Measurements from ENCODE around the gene CCDC57.

CCDC57 gene

GRCh38 chr17:82061047-82061925, 151.4 kb downstream of the CCDC57 start:
- Histone ChIP-seq H2BK12ac (ENCODE audit: low read length in 2 of 2) (no peak overlapping the region), H3K4me1 (ENCODE audit: control insufficient read depth, insufficient read depth, low read depth, low read length) (peaks cover 24% of the 10 kb centered on the region), H3K4ac (ENCODE audit: low read depth in 1 of 2, low read length in 2 of 2) (no peak overlapping the region), H3K27ac (ENCODE audit: low read length, poor library complexity, severe bottlenecking) (no peak overlapping the region), H3K9me3 (ENCODE audit: control insufficient read depth, low read length) (no peaks in the 10 kb centered on the region), H2BK120ac (ENCODE audit: low read depth, low read length) (no peak overlapping the region), H3K4me3 (ENCODE audit: insufficient read depth in 1 of 2, low read depth in 1 of 2, low read length in 2 of 2) (no peak overlapping the region), H3K14ac (ENCODE audit: low read length in 2 of 2) (no peak overlapping the region), H2AFZ (ENCODE audit: low read depth, low read length) (no peak overlapping the region), H3K9ac (ENCODE audit: low read length) (no peak overlapping the region), H3K23ac (ENCODE audit: low read length in 2 of 2) (no peak overlapping the region), H3K18ac (ENCODE audit: low read depth in 1 of 2, low read length in 2 of 2) (no peak overlapping the region), H3K4me2 (ENCODE audit: low read length, poor library complexity, severe bottlenecking) (no peak overlapping the region), H3K36me3 (ENCODE audit: control insufficient read depth in 1 of 2, insufficient read depth in 2 of 2, low read depth in 1 of 2, low read length in 2 of 2) (peaks cover 67 to 81% of the 10 kb centered on the region in 2 experiments), H4K8ac (ENCODE audit: low read length) (no peak overlapping the region), H3K27me3 (ENCODE audit: control insufficient read depth in 1 of 2, insufficient read depth in 1 of 2, low read length in 2 of 2) (no peaks in the 10 kb centered on the region), H4K91ac (ENCODE audit: low read length) (no peak overlapping the region), H2AK5ac (ENCODE audit: low read length, severe bottlenecking) (no peak overlapping the region), H2BK15ac (ENCODE audit: low read depth, poor library complexity, severe bottlenecking) (no peak overlapping the region), H3K79me1 (replicated peaks; ENCODE audit: low read length, poor library complexity, severe bottlenecking) (peaks cover 17% of the 10 kb centered on the region), H2BK5ac (ENCODE audit: low read depth, low read length, poor library complexity, severe bottlenecking) (no peak overlapping the region)
- no peak for DNase-seq
- WGBS, result 94% methylated on average over 33 of the region's 34 CpGs

- Histone ChIP-seq H4K91ac (ENCODE audit: low read length) (no peak overlapping the region), H2BK120ac (ENCODE audit: low read depth, low read length) (no peak overlapping the region), H3K9me3 (ENCODE audit: control insufficient read depth, low read length) (no peaks in the 10 kb centered on the region), H4K8ac (ENCODE audit: low read length) (no peak overlapping the region), H3K23ac (ENCODE audit: low read length in 2 of 2) (no peak overlapping the region), H2AK5ac (ENCODE audit: low read length, severe bottlenecking) (no peak overlapping the region), H3K36me3 (ENCODE audit: control insufficient read depth in 1 of 2, insufficient read depth in 2 of 2, low read depth in 1 of 2, low read length in 2 of 2) (peaks cover 74 to 88% of the 10 kb centered on the region in 2 experiments), H2BK12ac (ENCODE audit: low read length in 2 of 2) (no peak overlapping the region), H3K27me3 (ENCODE audit: control insufficient read depth in 1 of 2, insufficient read depth in 1 of 2, low read length in 2 of 2) (no peaks in the 10 kb centered on the region), H3K4me1 (ENCODE audit: control insufficient read depth, insufficient read depth, low read depth, low read length) (peaks cover 21% of the 10 kb centered on the region), H3K18ac (ENCODE audit: low read depth in 1 of 2, low read length in 2 of 2) (no peak overlapping the region), H3K79me1 (replicated peaks; ENCODE audit: low read length, poor library complexity, severe bottlenecking) (peaks cover 16% of the 10 kb centered on the region), H3K9ac (ENCODE audit: low read length) (no peak overlapping the region), H3K4me2 (ENCODE audit: low read length, poor library complexity, severe bottlenecking) (no peak overlapping the region), H3K4ac (ENCODE audit: low read depth in 1 of 2, low read length in 2 of 2) (no peak overlapping the region), H2BK15ac (ENCODE audit: low read depth, poor library complexity, severe bottlenecking) (no peak overlapping the region), H3K4me3 (ENCODE audit: insufficient read depth in 1 of 2, low read depth in 1 of 2, low read length in 2 of 2) (no peak overlapping the region), H3K27ac (ENCODE audit: low read length, poor library complexity, severe bottlenecking) (no peak overlapping the region), H3K14ac (ENCODE audit: low read length in 2 of 2) (no peak overlapping the region), H2AFZ (ENCODE audit: low read depth, low read length) (no peak overlapping the region), H2BK5ac (ENCODE audit: low read depth, low read length, poor library complexity, severe bottlenecking) (no peak overlapping the region)
- no peak for DNase-seq
- 91% methylated on average over 14 of the region's 14 CpGs for WGBS
Observed at GRCh38 chr17:82060614-82061013, 152.0 kb downstream of the CCDC57 start.

GRCh38 chr17:82060001-82060380, 152.7 kb downstream of the CCDC57 start:
- Histone ChIP-seq H4K8ac (ENCODE audit: low read length) (no peak overlapping the region), H3K36me3 (ENCODE audit: control insufficient read depth in 1 of 2, insufficient read depth in 2 of 2, low read depth in 1 of 2, low read length in 2 of 2) (peaks cover 78 to 94% of the 10 kb centered on the region in 2 experiments), H3K4me2 (ENCODE audit: low read length, poor library complexity, severe bottlenecking) (no peak overlapping the region), H3K4me1 (ENCODE audit: control insufficient read depth, insufficient read depth, low read depth, low read length) (peaks cover 23% of the 10 kb centered on the region), H3K4ac (ENCODE audit: low read depth in 1 of 2, low read length in 2 of 2) (no peak overlapping the region), H4K91ac (ENCODE audit: low read length) (no peak overlapping the region), H3K9me3 (ENCODE audit: control insufficient read depth, low read length) (no peaks in the 10 kb centered on the region), H3K27me3 (ENCODE audit: control insufficient read depth in 1 of 2, insufficient read depth in 1 of 2, low read length in 2 of 2) (no peaks in the 10 kb centered on the region), H2BK12ac (ENCODE audit: low read length in 2 of 2) (no peak overlapping the region), H3K18ac (ENCODE audit: low read depth in 1 of 2, low read length in 2 of 2) (no peak overlapping the region), H2BK120ac (ENCODE audit: low read depth, low read length) (no peak overlapping the region), H2AFZ (ENCODE audit: low read depth, low read length) (no peak overlapping the region), H3K23ac (ENCODE audit: low read length in 2 of 2) (no peak overlapping the region), H2BK5ac (ENCODE audit: low read depth, low read length, poor library complexity, severe bottlenecking) (no peak overlapping the region), H2BK15ac (ENCODE audit: low read depth, poor library complexity, severe bottlenecking) (no peak overlapping the region), H3K9ac (ENCODE audit: low read length) (no peak overlapping the region), H3K27ac (ENCODE audit: low read length, poor library complexity, severe bottlenecking) (no peak overlapping the region), H2AK5ac (ENCODE audit: low read length, severe bottlenecking) (no peak overlapping the region), H3K79me1 (replicated peaks; ENCODE audit: low read length, poor library complexity, severe bottlenecking) (peaks cover 21% of the 10 kb centered on the region), H3K14ac (ENCODE audit: low read length in 2 of 2) (no peak overlapping the region), H3K4me3 (ENCODE audit: insufficient read depth in 1 of 2, low read depth in 1 of 2, low read length in 2 of 2) (no peak overlapping the region)
- 94% methylated on average over 16 of the region's 16 CpGs for WGBS
- no peak for DNase-seq

GRCh38 chr17:82059272-82060000, 153.2 kb downstream of the CCDC57 start:
- peaks cover 17% of the 10 kb centered on the region for H3K4me1 ChIP-seq (ENCODE audit: control insufficient read depth, insufficient read depth, low read depth, low read length)
- no peak overlapping the region for H2BK12ac ChIP-seq (ENCODE audit: low read length in 2 of 2)
- no peaks in the 10 kb centered on the region for H3K27me3 ChIP-seq (ENCODE audit: control insufficient read depth in 1 of 2, insufficient read depth in 1 of 2, low read length in 2 of 2)
- H2AK5ac ChIP-seq (ENCODE audit: low read length, severe bottlenecking), result no peak overlapping the region
- no peak overlapping the region for H3K23ac ChIP-seq (ENCODE audit: low read length in 2 of 2)
- no peak overlapping the region for H2BK5ac ChIP-seq (ENCODE audit: low read depth, low read length, poor library complexity, severe bottlenecking)
- no peak overlapping the region for H3K27ac ChIP-seq (ENCODE audit: low read length, poor library complexity, severe bottlenecking)
- H2BK15ac ChIP-seq (ENCODE audit: low read depth, poor library complexity, severe bottlenecking), result no peak overlapping the region
- no peak overlapping the region for H3K14ac ChIP-seq (ENCODE audit: low read length in 2 of 2)
- H3K4ac ChIP-seq (ENCODE audit: low read depth in 1 of 2, low read length in 2 of 2), result no peak overlapping the region
- peaks cover 27% of the 10 kb centered on the region for H3K79me1 ChIP-seq (replicated peaks; ENCODE audit: low read length, poor library complexity, severe bottlenecking)
- no peak overlapping the region for H3K18ac ChIP-seq (ENCODE audit: low read depth in 1 of 2, low read length in 2 of 2)
- no peaks in the 10 kb centered on the region for H3K9me3 ChIP-seq (ENCODE audit: control insufficient read depth, low read length)
- H2BK120ac ChIP-seq (ENCODE audit: low read depth, low read length), result no peak overlapping the region
- H3K4me2 ChIP-seq (ENCODE audit: low read length, poor library complexity, severe bottlenecking), result no peak overlapping the region
- DNase-seq, result no peak
- H3K36me3 ChIP-seq (ENCODE audit: control insufficient read depth in 1 of 2, insufficient read depth in 2 of 2, low read depth in 1 of 2, low read length in 2 of 2), result peaks cover 84 to 98% of the 10 kb centered on the region in 2 experiments
- no peak overlapping the region for H3K4me3 ChIP-seq (ENCODE audit: insufficient read depth in 1 of 2, low read depth in 1 of 2, low read length in 2 of 2)
- no peak overlapping the region for H2AFZ ChIP-seq (ENCODE audit: low read depth, low read length)
- H3K9ac ChIP-seq (ENCODE audit: low read length), result no peak overlapping the region
- no peak overlapping the region for H4K8ac ChIP-seq (ENCODE audit: low read length)
- no peak overlapping the region for H4K91ac ChIP-seq (ENCODE audit: low read length)
- WGBS, result 91% methylated on average over 19 of the region's 19 CpGs
